ENCODE results near the gene LITAF. TPM values are rescaled to one million over a fixed set of nuclear protein-coding genes. Genes with fewer than 3 reads are reported as not detected.

Gene LITAF
- total RNA-seq, 2 donors from 2014 or later = 36.6 to 62.9 TPM

DNA sequence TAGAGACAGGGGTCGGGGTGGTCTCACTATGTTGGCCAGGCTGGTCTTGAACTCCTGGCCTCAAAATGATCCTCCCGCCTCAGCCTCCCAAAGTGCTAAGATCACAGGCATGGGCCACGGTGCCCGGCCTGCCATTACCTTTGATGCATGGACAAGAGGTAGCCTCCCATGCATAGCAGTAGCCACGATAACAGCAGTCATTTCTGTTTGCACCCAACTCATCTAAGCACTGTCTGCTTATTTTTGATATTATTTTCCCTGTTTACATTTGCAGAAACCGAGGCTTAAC is 44.0 kb upstream of the LITAF start:
- H3K4me3 ChIP-seq (ENCODE audit: low read length) = no peak overlapping the region
- no peak overlapping the region for H3K9ac ChIP-seq (ENCODE audit: extremely low read depth, low read length, poor library complexity, severe bottlenecking)
- H3K27ac Mint-ChIP-seq = no peak overlapping the region
- H3K9me3 ChIP-seq (ENCODE audit: control insufficient read depth, low read length) = no peaks in the 10 kb centered on the region
- H3K27ac ChIP-seq (ENCODE audit: low read depth, low read length) = no peak overlapping the region
- peaks cover 7% of the 10 kb centered on the region for H3K4me1 ChIP-seq (ENCODE audit: control insufficient read depth, insufficient read depth, low read length)
- H3K36me3 Mint-ChIP-seq (ENCODE audit: low read depth) = no peaks in the 10 kb centered on the region
- H3K4me3 Mint-ChIP-seq = no peak overlapping the region
- 91 to 96% methylated on average over 6 of the region's 6 CpGs for WGBS, 2 experiments (ENCODE audit: insufficient coverage in 1 of 2, insufficient read length in 1 of 2)
- TF ChIP-seq, protein P1, sequence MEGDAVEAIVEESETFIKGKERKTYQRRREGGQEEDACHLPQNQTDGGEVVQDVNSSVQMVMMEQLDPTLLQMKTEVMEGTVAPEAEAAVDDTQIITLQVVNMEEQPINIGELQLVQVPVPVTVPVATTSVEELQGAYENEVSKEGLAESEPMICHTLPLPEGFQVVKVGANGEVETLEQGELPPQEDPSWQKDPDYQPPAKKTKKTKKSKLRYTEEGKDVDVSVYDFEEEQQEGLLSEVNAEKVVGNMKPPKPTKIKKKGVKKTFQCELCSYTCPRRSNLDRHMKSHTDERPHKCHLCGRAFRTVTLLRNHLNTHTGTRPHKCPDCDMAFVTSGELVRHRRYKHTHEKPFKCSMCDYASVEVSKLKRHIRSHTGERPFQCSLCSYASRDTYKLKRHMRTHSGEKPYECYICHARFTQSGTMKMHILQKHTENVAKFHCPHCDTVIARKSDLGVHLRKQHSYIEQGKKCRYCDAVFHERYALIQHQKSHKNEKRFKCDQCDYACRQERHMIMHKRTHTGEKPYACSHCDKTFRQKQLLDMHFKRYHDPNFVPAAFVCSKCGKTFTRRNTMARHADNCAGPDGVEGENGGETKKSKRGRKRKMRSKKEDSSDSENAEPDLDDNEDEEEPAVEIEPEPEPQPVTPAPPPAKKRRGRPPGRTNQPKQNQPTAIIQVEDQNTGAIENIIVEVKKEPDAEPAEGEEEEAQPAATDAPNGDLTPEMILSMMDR (conservative IDR thresholded peaks at IDR 0.05) = no peak
- no peak for DNase-seq
- H3K36me3 ChIP-seq (ENCODE audit: control insufficient read depth, insufficient read depth, low read length) = no peaks in the 10 kb centered on the region
- H3K4me1 Mint-ChIP-seq = peaks cover 8% of the 10 kb centered on the region
- H3K27me3 ChIP-seq (ENCODE audit: control insufficient read depth, insufficient read depth, low read length, poor library complexity, severe bottlenecking) = no peaks in the 10 kb centered on the region
- H3K9me3 Mint-ChIP-seq = no peaks in the 10 kb centered on the region
- peaks cover 3% of the 10 kb centered on the region for H3K27me3 Mint-ChIP-seq (ENCODE audit: insufficient read depth)

GRCh38 chr16:11630046-11630767 is 43.5 kb upstream of the LITAF start:
- peaks cover 3% of the 10 kb centered on the region for H3K27me3 Mint-ChIP-seq (ENCODE audit: insufficient read depth)
- 89 to 94% methylated on average over 8 to 12 of the region's 12 CpGs for WGBS, 2 experiments (ENCODE audit: insufficient coverage in 1 of 2, insufficient read length in 1 of 2)
- H3K4me3 ChIP-seq (ENCODE audit: low read length) = no peak overlapping the region
- no peak overlapping the region for H3K4me3 Mint-ChIP-seq
- H3K36me3 Mint-ChIP-seq (ENCODE audit: low read depth) = no peaks in the 10 kb centered on the region
- TF ChIP-seq, protein P1 (conservative IDR thresholded peaks at IDR 0.05) = no peak
- no peak overlapping the region for H3K9ac ChIP-seq (ENCODE audit: extremely low read depth, low read length, poor library complexity, severe bottlenecking)
- no peaks in the 10 kb centered on the region for H3K9me3 Mint-ChIP-seq
- H3K9me3 ChIP-seq (ENCODE audit: control insufficient read depth, low read length) = no peaks in the 10 kb centered on the region
- DNase-seq = no peak
- peak overlapping the region; percentile 48 for H3K27ac Mint-ChIP-seq
- H3K27ac ChIP-seq (ENCODE audit: low read depth, low read length) = no peak overlapping the region
- H3K4me1 ChIP-seq (ENCODE audit: control insufficient read depth, insufficient read depth, low read length) = peaks cover 7% of the 10 kb centered on the region
- peaks cover 8% of the 10 kb centered on the region for H3K4me1 Mint-ChIP-seq
- no peaks in the 10 kb centered on the region for H3K36me3 ChIP-seq (ENCODE audit: control insufficient read depth, insufficient read depth, low read length)
- H3K27me3 ChIP-seq (ENCODE audit: control insufficient read depth, insufficient read depth, low read length, poor library complexity, severe bottlenecking) = no peaks in the 10 kb centered on the region

GRCh38 chr16:11629071-11630030 is 42.6 kb upstream of the LITAF start:
- H3K27me3 ChIP-seq (ENCODE audit: control insufficient read depth, insufficient read depth, low read length, poor library complexity, severe bottlenecking) = no peaks in the 10 kb centered on the region
- H3K4me1 Mint-ChIP-seq = peaks cover 8% of the 10 kb centered on the region
- H3K36me3 Mint-ChIP-seq (ENCODE audit: low read depth) = no peaks in the 10 kb centered on the region
- H3K4me3 ChIP-seq (ENCODE audit: low read length) = no peak overlapping the region
- peaks cover 7% of the 10 kb centered on the region for H3K4me1 ChIP-seq (ENCODE audit: control insufficient read depth, insufficient read depth, low read length)
- H3K36me3 ChIP-seq (ENCODE audit: control insufficient read depth, insufficient read depth, low read length) = no peaks in the 10 kb centered on the region
- 91 to 93% methylated on average over 19 to 23 of the region's 23 CpGs for WGBS, 2 experiments (ENCODE audit: insufficient coverage in 1 of 2, insufficient read length in 1 of 2)
- TF ChIP-seq, protein P1 (conservative IDR thresholded peaks at IDR 0.05) = no peak
- peaks cover 2% of the 10 kb centered on the region for H3K27me3 Mint-ChIP-seq (ENCODE audit: insufficient read depth)
- DNase-seq = no peak
- no peak overlapping the region for H3K4me3 Mint-ChIP-seq
- H3K27ac ChIP-seq (ENCODE audit: low read depth, low read length) = no peak overlapping the region
- H3K27ac Mint-ChIP-seq = peak overlapping the region; percentile 48
- H3K9me3 ChIP-seq (ENCODE audit: control insufficient read depth, low read length) = no peaks in the 10 kb centered on the region
- no peak overlapping the region for H3K9ac ChIP-seq (ENCODE audit: extremely low read depth, low read length, poor library complexity, severe bottlenecking)
- no peaks in the 10 kb centered on the region for H3K9me3 Mint-ChIP-seq
